BLaER1 (cell line): ENCODE results near the gene SATB2.

ENCODE experiments used
- H3K27ac ChIP-seq: shearing (Covaris generic); formaldehyde crosslinking; 2 replicates; pipeline ENCODE4 v1.8.1; 2022
- H3K27me3 ChIP-seq: shearing (Covaris generic); formaldehyde crosslinking; 2 replicates; pipeline ENCODE4 v1.8.1; 2022
- H3K36me3 ChIP-seq: shearing (Covaris generic); formaldehyde crosslinking; 2 replicates; pipeline ENCODE4 v1.8.1; 2022
- H3K4me1 ChIP-seq: shearing (Covaris generic); formaldehyde crosslinking; 2 replicates; pipeline ENCODE4 v1.8.1; 2022
- H3K4me2 ChIP-seq: shearing (Covaris generic); formaldehyde crosslinking; 2 replicates; pipeline ENCODE4 v1.8.1; 2022
- H3K4me3 ChIP-seq: shearing (Covaris generic); formaldehyde crosslinking; 2 replicates; pipeline ENCODE4 v1.8.1; 2022
- H3K9ac ChIP-seq: shearing (Covaris generic); formaldehyde crosslinking; 2 replicates; pipeline ENCODE4 v1.8.1; 2022
- H3K9me3 ChIP-seq: shearing (Covaris generic); formaldehyde crosslinking; 2 replicates; pipeline ENCODE4 v1.8.1; 2022
- H4K20me1 ChIP-seq: shearing (Covaris generic); formaldehyde crosslinking; 2 replicates; pipeline ENCODE4 v1.8.1; 2022
- Cebpa-rat ChIP-seq: shearing (Covaris generic); IDR thresholded peaks from 2 replicates; pipeline ENCODE4 v1.8.1; 2022

The SATB2 gene

GRCh38 chr2:199460846-199461710 is 3.3 kb upstream of the SATB2 start:
- no peak overlapping the region for H3K27ac ChIP-seq
- H3K4me3 ChIP-seq: no peak overlapping the region
- H4K20me1 ChIP-seq: peaks cover 82% of the 10 kb centered on the region
- no peak overlapping the region for H3K9ac ChIP-seq
- H3K9me3 ChIP-seq: peaks cover 8% of the 10 kb centered on the region; the same call in 1 of the 2 replicates
- peaks cover 24% of the 10 kb centered on the region; the same call in 1 of the 2 replicates for H3K4me1 ChIP-seq
- H3K4me2 ChIP-seq: no peak overlapping the region
- no peaks in the 10 kb centered on the region for H3K36me3 ChIP-seq
- no peak for TF ChIP-seq Cebpa-rat
- H3K27me3 ChIP-seq: peaks cover 99% of the 10 kb centered on the region

GRCh38 chr2:199460101-199460671 is 2.4 kb upstream of the SATB2 start:
- Histone ChIP-seq H3K4me3 (peak overlapping the region; percentile 79), H3K27ac (no peak overlapping the region), H3K9me3 (peaks cover 8% of the 10 kb centered on the region; the same call in 1 of the 2 replicates), H4K20me1 (peaks cover 82% of the 10 kb centered on the region), H3K9ac (no peak overlapping the region), H3K4me1 (peaks cover 29% of the 10 kb centered on the region), H3K36me3 (no peaks in the 10 kb centered on the region), H3K27me3 (peaks cover 99% of the 10 kb centered on the region), H3K4me2 (peak overlapping the region; percentile 99)
- TF ChIP-seq Cebpa-rat: no peak

- peaks cover 99% of the 10 kb centered on the region for H3K27me3 ChIP-seq
- peaks cover 8% of the 10 kb centered on the region; the same call in 1 of the 2 replicates for H3K9me3 ChIP-seq
- H3K9ac ChIP-seq: peak overlapping the region; percentile 72
- peak overlapping the region; percentile 79 for H3K4me3 ChIP-seq
- H3K4me2 ChIP-seq: peak overlapping the region; percentile 99
- no peak for TF ChIP-seq Cebpa-rat
- H3K36me3 ChIP-seq: no peaks in the 10 kb centered on the region
- peaks cover 29% of the 10 kb centered on the region for H3K4me1 ChIP-seq
- H4K20me1 ChIP-seq: peaks cover 82% of the 10 kb centered on the region
- H3K27ac ChIP-seq: no peak overlapping the region
Measured at GRCh38 chr2:199459286-199460100, 1.8 kb upstream of the SATB2 start.

- TF ChIP-seq Cebpa-rat: no peak
- Histone ChIP-seq H3K9ac (peak overlapping the region; percentile 72), H3K4me2 (peak overlapping the region; percentile 99), H3K4me3 (peak overlapping the region; percentile 79), H3K27me3 (peaks cover 99% of the 10 kb centered on the region), H3K36me3 (no peaks in the 10 kb centered on the region), H3K27ac (no peak overlapping the region), H4K20me1 (peaks cover 82% of the 10 kb centered on the region), H3K9me3 (peaks cover 8% of the 10 kb centered on the region; the same call in 1 of the 2 replicates), H3K4me1 (peaks cover 29% of the 10 kb centered on the region)
Measured at GRCh38 chr2:199458806-199459285, 1.1 kb upstream of the SATB2 start.

GRCh38 chr2:199458009-199458805 is 468 bp upstream of the SATB2 start:
- no peak for TF ChIP-seq Cebpa-rat
- Histone ChIP-seq H3K9me3 (peaks cover 8% of the 10 kb centered on the region; the same call in 1 of the 2 replicates), H3K27ac (no peak overlapping the region), H4K20me1 (peaks cover 78% of the 10 kb centered on the region), H3K4me2 (peak overlapping the region; percentile 99), H3K4me3 (peak overlapping the region; percentile 79), H3K36me3 (no peaks in the 10 kb centered on the region), H3K9ac (no peak overlapping the region), H3K4me1 (peaks cover 22% of the 10 kb centered on the region), H3K27me3 (peaks cover 96% of the 10 kb centered on the region)

- no peaks in the 10 kb centered on the region for H3K9me3 ChIP-seq
- no peak overlapping the region for H3K27ac ChIP-seq
- no peaks in the 10 kb centered on the region for H3K36me3 ChIP-seq
- H3K27me3 ChIP-seq: peaks cover 96% of the 10 kb centered on the region
- H3K4me1 ChIP-seq: peaks cover 19% of the 10 kb centered on the region
- H4K20me1 ChIP-seq: peaks cover 74% of the 10 kb centered on the region
- TF ChIP-seq Cebpa-rat: no peak
- no peak overlapping the region for H3K9ac ChIP-seq
- H3K4me3 ChIP-seq: 0 out of 2 replicates have a peak overlapping the region, but pooled peaks have one; percentile 8
- peak overlapping the region; percentile 80 for H3K4me2 ChIP-seq
Measured at GRCh38 chr2:199456383-199457146, 1.2 kb downstream of the SATB2 start.

- peaks cover 66% of the 10 kb centered on the region for H4K20me1 ChIP-seq
- peaks cover 96% of the 10 kb centered on the region for H3K27me3 ChIP-seq
- no peak for TF ChIP-seq Cebpa-rat
- no peaks in the 10 kb centered on the region for H3K9me3 ChIP-seq
- peaks cover 19% of the 10 kb centered on the region for H3K4me1 ChIP-seq
- H3K4me2 ChIP-seq: peak overlapping the region; percentile 34
- no peak overlapping the region for H3K9ac ChIP-seq
- H3K36me3 ChIP-seq: no peaks in the 10 kb centered on the region
- 0 out of 2 replicates have a peak overlapping the region, but pooled peaks have one; percentile 11 for H3K4me3 ChIP-seq
- H3K27ac ChIP-seq: no peak overlapping the region
Measured at GRCh38 chr2:199455545-199456382, 2.0 kb downstream of the SATB2 start.

- Histone ChIP-seq H3K9me3 (no peaks in the 10 kb centered on the region), H3K4me2 (no peak overlapping the region), H4K20me1 (peaks cover 60% of the 10 kb centered on the region), H3K9ac (no peak overlapping the region), H3K27me3 (peaks cover 93% of the 10 kb centered on the region), H3K4me3 (no peak overlapping the region), H3K27ac (no peak overlapping the region), H3K4me1 (peaks cover 19% of the 10 kb centered on the region), H3K36me3 (no peaks in the 10 kb centered on the region)
- no peak for TF ChIP-seq Cebpa-rat
Measured at GRCh38 chr2:199455210-199455544, 2.6 kb downstream of the SATB2 start.
